ENCODE measurements around the gene CIP2A.
"Not testable (repeated sequence)": the region's sequence is repeated elsewhere in the genome, so short reads cannot be mapped to it uniquely, and the experiment has no call there.

The CIP2A gene

DNA sequence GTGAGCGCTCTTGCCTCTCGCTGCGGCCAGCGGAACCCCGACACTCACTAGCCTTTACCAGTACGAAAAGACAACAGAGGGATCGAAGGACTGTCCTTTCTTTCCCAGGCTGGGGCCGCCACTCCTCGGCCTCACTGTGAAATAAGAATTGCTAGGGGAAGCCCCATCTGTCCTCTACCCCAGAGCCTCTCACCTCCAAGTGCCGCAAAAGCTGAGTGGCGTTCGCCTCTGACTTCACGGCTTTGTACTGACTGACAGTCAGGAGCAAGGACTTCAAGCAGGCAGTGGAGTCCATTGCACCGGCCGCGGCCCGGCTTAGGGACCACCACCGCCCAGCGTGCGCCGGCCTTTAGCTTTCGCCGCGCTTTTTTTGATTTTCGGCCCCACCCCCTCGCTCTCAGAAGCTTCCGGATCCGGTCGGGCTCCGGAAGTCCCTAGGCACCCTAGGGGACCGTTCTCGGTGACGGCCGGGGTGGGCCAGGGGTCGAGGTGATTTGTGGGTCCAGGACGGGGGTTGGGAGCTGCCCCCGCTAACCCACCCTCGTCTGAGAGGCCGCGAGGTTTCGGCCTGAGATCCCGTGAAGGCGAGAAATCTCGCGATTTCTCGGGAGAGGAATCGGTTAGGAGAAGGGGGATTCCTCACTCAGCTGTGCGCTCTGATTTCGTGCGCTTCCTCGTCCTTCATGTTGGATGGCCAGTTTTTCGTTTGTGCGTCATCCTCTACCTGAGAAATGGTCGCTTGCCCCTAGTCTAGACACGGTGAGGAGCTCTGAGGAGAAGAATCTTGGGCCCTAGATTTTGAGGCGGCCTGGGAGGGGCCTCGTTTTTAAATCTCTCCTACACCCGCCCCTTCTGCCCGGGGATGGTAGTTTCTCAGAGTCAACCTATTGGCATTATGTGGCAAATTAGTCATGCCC, at the start of gene CIP2A, which contains the start of gene DZIP3:
TSS of gene CIP2A (minus strand) at position 358 of the 917 bp plus-strand sequence. CDS start at position 295, 63 bp downstream.
TSS of gene DZIP3 (plus strand) at position 642 of the 917 bp plus-strand sequence. CDS start 15,685 bp downstream, outside the sequence.
- peak; percentile 87 for DNase-seq

- DNase-seq = no peak
These were observed 40.7 kb upstream of the CIP2A start for GRCh38 chr3:108629974-108630373.

- no peak for DNase-seq
These were observed 34.3 kb upstream of the CIP2A start for GRCh38 chr3:108623504-108623903.

- no peak for DNase-seq
These were observed 31.0 kb upstream of the CIP2A start for GRCh38 chr3:108620250-108620649.

- not testable (repeated sequence) for DNase-seq
These were observed 26.9 kb upstream of the CIP2A start for GRCh38 chr3:108616090-108616489.

DNA sequence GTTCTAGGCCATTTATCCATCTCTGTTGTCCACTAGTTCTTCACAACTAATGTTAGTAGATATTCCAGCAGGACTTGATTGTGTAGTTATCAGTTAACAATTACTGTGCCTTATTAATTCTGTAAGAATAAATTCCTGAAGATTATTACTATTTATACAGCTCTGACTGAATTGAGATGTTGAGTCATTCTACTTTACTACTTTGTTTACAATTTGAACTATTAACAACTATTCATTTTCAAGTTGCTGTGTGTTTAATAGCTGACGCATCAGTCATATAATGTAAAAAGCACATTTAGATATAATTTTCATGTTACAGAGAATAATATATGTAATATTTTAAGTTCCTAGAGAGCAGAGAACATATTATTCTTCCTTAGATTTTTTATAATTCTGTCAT, 21.4 kb upstream of the CIP2A start:
- no peak for DNase-seq

DNA sequence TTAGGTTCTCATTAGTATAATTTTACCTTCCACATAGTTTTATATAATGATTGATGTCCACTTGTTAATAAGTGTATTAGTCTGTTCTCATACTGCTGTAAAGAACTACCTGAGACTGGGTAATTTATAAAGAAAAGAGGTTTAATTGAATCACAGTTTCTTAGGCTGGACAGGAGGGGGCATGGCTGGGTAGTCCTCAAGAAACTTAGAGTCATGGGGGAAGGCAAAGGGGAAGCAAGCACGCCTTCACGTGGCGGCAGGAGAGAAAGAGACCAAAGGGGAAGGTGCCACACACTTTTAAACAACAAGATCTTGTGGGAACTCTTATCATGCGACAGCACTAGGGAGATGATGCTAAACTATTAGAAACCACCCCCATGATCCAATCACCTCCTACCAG, 19.5 kb upstream of the CIP2A start:
- DNase-seq = no peak

DNA sequence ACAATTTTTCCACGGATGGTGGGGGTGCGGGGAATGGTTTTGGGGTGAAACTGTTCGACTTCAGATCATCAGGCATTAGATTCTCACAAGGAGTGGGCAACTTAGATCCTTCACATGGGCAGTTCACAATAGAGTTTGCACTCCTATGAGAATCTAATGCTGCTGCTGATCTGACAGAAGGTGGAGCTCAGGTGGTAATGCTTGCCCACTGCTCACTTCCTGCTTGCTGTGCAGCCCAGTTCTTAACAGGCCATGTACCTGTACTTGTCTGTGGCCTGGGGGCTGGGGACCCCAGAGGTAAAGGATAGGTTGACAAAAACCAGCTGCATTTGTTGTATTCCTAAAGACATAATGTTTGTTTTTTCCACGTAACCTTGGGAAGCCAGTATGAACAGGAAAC, 16.3 kb upstream of the CIP2A start:
- no peak for DNase-seq

DNA sequence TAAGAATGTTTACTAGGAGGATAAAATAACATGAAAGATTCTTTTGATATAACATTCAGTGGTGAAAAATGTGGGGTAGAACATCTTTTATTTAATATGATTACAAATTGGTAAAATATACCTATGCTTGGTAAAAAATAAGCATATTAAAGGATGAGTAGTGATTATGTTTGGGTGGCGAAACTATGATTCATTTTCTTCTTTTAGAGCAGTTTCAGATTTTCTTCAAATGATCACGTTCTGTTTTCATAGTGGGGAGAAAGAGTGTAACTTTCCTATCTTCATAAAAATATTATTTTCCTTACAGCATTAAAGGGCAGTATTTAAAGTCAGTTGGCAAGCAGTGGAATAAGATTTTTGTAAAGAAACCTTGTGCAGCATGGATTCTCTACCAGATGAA, 15.8 kb upstream of the CIP2A start:
- no peak for DNase-seq

GRCh38 chr3:108603691-108604090, 14.5 kb upstream of the CIP2A start:
- no peak for DNase-seq

DNA sequence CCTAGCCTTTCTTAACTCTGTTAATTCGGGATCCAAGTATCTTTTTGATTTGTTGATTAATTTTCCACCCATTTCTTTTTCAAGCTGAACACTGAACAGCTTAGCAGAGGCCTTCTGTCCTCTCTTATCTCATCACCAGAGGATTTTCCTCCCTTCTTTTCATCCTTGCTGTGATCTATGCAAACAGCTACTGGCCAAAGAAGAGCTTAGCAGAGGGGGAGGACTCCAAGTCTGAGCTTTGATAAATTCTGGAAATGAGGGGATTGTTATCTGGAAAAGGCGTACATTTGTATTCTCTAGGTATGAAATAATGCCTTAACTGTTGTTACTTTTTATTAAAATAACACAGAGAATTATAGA, 13.7 kb upstream of the CIP2A start:
- no peak for DNase-seq

- DNase-seq = no peak
These were observed 13.2 kb upstream of the CIP2A start for GRCh38 chr3:108602249-108602934.

DNA sequence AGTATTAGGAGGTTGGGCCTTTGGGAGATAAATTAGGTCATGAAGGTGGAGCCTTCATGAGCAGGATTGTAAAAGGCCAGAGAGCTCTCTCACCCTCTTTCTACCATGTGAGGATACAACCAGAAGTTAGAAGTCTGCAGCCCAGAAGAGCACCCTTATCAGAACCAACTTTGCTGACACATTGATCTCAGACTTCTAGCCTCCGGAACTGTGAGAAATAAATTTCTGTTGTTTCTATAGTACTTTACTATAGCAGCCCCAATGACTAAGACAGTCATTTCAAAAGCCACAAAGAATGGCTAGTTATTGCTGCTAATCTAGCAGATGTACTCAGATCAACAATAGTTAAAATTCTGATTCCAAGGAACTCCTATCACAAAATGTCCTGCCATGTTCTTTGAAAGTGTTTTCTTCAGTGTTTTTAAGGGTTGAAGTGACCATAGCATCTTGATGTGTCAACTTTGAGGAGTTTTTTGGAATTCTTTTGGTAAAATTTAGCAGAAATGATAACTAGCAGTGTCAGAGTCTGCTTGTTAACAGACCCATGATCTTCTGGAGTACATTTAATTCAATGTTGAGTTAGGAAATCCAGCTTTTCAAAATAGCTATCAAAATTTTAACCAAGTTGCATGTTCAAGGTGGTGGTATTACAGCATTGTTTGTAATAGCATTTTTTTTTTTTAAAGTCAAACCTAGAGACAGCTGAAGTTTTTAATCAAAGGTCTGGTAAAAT, 10.6 kb upstream of the CIP2A start:
- DNase-seq = no peak

GRCh38 chr3:108598375-108598774, 9.1 kb upstream of the CIP2A start:
- no peak for DNase-seq

DNA sequence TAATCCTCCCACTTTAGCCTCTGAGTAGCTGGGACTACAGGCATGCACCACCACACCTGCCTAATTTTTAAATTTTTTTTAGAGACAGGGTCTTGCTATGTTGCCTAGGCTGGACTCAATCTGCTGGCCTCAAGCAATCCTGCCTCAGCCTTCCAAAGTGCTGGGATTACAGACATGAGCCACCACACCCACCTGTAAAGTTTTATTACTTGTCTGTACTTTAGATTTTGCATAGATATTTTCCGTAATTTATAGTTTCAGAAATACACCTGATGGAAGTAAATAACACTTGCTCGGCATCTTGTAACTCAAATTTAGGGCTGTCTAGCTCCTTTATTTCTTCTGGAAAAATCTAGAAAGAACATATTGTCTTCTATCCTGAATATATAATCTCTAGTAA, 6.1 kb upstream of the CIP2A start:
- no peak for DNase-seq

DNA sequence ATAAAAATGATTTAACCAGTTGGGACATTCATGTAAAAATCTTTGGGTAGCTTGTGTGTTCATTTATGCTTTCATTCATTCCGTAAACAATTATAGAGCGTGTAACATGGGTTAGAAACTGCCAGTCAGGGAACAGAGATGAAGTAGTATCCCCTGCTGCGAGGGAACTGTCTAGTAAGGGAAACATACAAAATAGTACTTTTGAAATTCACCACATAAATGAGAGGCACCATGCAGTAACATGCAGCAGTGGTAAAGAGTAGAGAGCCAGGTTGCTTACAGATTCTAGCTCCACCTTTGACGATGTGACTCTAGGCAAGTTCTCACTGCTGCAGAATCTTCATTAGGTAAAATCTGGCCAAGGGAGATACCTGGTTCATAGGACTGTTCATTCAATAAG, 1.2 kb upstream of the CIP2A start:
- no peak for DNase-seq

- DNase-seq = no peak
These were observed 723 bp upstream of the CIP2A start for GRCh38 chr3:108589998-108590323.

DNA sequence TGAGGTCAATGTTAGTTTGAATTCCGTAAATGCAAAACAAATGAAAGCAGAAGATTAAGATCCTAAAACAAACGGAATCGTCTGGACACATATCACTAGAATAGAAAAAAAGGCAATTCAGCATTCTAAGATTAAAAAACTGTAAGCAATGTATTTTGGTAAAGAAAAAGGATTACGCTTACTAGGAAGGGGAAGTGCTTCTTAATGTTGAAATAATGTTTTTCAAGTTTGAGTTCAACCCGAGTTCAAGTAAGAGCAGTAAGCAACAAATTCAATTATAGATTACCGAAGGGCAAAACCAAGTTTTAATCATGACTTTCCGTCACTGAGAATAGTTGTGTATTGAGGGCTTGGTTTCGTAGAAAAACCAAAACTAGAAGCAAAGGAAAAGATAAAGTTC, 637 bp downstream of the CIP2A start:
- no peak for DNase-seq

GRCh38 chr3:108578064-108578463, 11.2 kb downstream of the CIP2A start:
- DNase-seq = no peak

GRCh38 chr3:108569336-108569735, 19.9 kb downstream of the CIP2A start:
- DNase-seq = no peak

GRCh38 chr3:108566599-108566998, 22.6 kb downstream of the CIP2A start:
- DNase-seq = no peak

DNA sequence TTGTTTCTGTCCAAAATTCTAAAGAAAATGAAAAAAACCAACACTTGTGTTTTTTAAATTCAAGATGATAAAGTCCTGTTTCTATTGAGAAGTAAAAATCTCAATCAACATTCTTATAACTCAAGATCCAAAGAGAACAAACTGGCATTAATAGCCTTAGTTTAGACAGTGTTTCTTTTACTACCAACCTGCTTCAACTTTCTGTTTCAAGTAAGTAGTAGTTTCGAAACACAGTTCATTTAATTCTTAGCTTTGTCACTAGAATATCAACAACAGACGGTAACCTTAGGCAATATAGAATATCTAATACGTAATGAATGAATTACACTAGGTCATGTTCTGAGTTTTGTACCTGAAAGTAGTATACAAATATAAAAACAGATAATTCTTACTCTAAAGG, 23.7 kb downstream of the CIP2A start:
- no peak for DNase-seq

- no peak for DNase-seq
These were observed 24.7 kb downstream of the CIP2A start for GRCh38 chr3:108564564-108564963.

DNA sequence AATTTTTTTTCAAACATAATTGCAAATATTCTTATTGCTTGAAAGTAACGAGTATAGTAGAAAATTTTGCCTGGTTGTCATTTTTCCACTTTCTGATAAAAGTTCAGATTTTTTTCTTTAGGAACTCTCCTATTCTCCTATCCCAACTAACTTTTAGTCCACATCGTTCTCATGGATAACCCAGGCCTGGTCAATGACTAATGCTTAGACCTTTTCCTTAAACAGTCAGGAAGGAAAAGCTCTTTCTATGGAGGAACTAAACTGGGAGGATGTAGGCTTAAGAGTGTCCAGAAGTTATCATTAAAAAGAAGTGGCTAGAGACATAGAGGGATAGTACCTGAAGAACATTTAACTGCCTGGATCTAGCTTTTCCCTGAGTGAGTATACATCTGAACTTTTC, 26.7 kb downstream of the CIP2A start:
- no peak for DNase-seq
